Fibroblast of villous mesenchyme (primary cell): Measurements from ENCODE around the gene ZDHHC7. TPM values are rescaled to one million over a fixed set of nuclear protein-coding genes. Genes with fewer than 3 reads are reported as not detected.

Source experiments
- DNase-seq: peaks from one replicate; pipeline ENCODE4 v3.0.0-alpha.2; 2010; ENCODE audit warnings: low read depth
- H3K4me3 ChIP-seq: 2 replicates; pipeline ENCODE4 v1.5.1; 2011; ENCODE audit warnings: low read depth, mild to moderate bottlenecking, low read length
- CTCF ChIP-seq: IDR thresholded peaks from 2 replicates; pipeline ENCODE4 v1.5.1; 2012; ENCODE audit warnings: low read depth, mild to moderate bottlenecking, low read length; ENCODE audit not compliant: insufficient read depth
- total RNA-seq: library from RNA; depleted of rRNA; stranded (reverse); fragments of >200 nt; gene quantifications from 2 replicates; pipeline ENCODE4 v1.2.3, GENCODE V29; 2012

Gene ZDHHC7
- total RNA-seq, 1 donor = 164 TPM

- no peak overlapping the region for H3K4me3 ChIP-seq
- no peak for TF ChIP-seq CTCF
- no peak for DNase-seq
Measured at GRCh38 chr16:84964386-84965128, 46.8 kb downstream of the ZDHHC7 start.

GRCh38 chr16:84963066-84963465 lies 48.3 kb downstream of the ZDHHC7 start:
- no peak for TF ChIP-seq CTCF
- no peak for DNase-seq
- H3K4me3 ChIP-seq = no peak overlapping the region

GRCh38 chr16:84960942-84961341 lies 50.4 kb downstream of the ZDHHC7 start:
- H3K4me3 ChIP-seq = no peak overlapping the region
- no peak for TF ChIP-seq CTCF
- no peak for DNase-seq

- no peak for TF ChIP-seq CTCF
- DNase-seq = no peak
- no peak overlapping the region for H3K4me3 ChIP-seq
Measured at GRCh38 chr16:84959784-84960417, 51.4 kb downstream of the ZDHHC7 start.

- H3K4me3 ChIP-seq = no peak overlapping the region
- TF ChIP-seq CTCF = peak; percentile 35
- DNase-seq = no peak
Measured at GRCh38 chr16:84959045-84959576, 52.2 kb downstream of the ZDHHC7 start.

- no peak for TF ChIP-seq CTCF
- no peak overlapping the region for H3K4me3 ChIP-seq
- DNase-seq = no peak
Measured at GRCh38 chr16:84957792-84958191, 53.5 kb downstream of the ZDHHC7 start.
